GM18517 (cell line): ENCODE measurements around the gene EPB41L4A.

Source experiments
- ATAC-seq: cut with Tn5 transposase; IDR thresholded peaks from one replicate; pipeline ENCODE4 v1.9.1; 2021; ENCODE audit warnings: mild to moderate bottlenecking, moderate library complexity; ENCODE audit not compliant: unreplicated experiment

Gene EPB41L4A

DNA sequence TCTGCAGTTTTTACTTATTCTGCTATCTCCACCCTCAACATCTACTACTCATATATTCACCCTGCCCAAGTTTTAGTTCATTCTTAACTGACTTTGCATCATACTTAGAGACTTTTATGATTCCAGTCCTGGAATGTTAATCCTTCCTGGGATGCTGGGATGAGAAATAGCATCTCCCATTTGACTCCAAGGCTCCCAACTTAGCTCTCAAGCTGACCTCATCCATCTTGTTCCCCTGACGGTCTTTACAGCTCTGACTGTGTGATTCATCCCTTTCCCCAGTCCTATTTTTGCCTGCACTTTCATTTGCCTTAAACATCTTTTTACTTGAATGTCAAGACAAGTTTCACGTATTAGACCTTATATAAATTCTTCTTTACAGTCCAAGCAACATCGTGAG lies 297.8 kb downstream of the EPB41L4A start:
- ATAC-seq: no peak

- no peak for ATAC-seq
Observed at GRCh38 chr5:112119969-112120368, 299.1 kb downstream of the EPB41L4A start.

- ATAC-seq: no peak
Observed at GRCh38 chr5:112119508-112119907, 299.6 kb downstream of the EPB41L4A start.

DNA sequence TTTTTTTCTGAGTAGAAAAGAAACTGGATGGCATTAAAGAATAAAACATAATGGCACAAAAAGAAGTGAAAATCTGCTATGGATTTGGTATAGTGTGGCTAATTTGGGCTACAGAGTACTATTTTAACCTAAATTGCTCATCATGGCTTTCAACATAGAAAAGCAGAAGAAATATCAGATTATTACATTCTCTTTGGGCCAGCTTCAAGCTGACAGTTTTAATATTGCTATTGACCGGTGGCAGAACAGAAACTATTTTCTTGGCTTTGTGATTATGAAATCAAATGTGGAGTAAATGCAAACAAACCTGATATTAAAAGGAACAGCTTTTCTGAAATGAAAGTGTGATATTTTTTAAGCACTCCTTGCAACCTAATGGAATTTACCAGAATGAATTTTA lies 301.5 kb downstream of the EPB41L4A start:
- ATAC-seq: no peak

GRCh38 chr5:112116371-112116770 lies 302.7 kb downstream of the EPB41L4A start:
- peak; percentile 84 for ATAC-seq

DNA sequence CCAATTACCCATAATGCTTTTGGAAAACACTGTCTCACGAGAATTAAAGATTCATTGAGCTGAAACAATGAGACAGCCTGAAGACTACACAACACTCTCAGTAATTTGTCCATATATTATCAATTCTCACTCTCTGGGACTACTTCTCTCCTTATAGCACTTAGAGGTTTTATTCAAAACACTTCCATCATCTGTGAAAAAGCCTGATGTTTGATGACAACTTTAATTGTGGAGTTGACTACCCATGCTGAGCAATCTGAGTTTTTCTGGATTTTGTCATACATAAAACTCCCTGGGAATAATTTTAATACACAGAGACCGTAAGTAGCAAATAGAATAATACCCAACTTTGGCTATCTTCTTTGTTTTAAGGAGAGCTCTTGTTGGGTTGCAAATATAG lies 305.5 kb downstream of the EPB41L4A start:
- ATAC-seq: no peak
